HG03196 (cell line): ENCODE measurements around the gene LRRC27.

Experiments used
- ATAC-seq: cut with Tn5 transposase; IDR thresholded peaks from one replicate; pipeline ENCODE4 v1.9.1; 2021; ENCODE audit not compliant: unreplicated experiment

LRRC27 gene

GRCh38 chr10:132399117-132400035 lies 67.4 kb downstream of the LRRC27 start:
- no peak for ATAC-seq

- ATAC-seq = no peak
These were observed 68.1 kb downstream of the LRRC27 start for GRCh38 chr10:132400041-132400546.

GRCh38 chr10:132400547-132401151 lies 68.7 kb downstream of the LRRC27 start:
- no peak for ATAC-seq

GRCh38 chr10:132401401-132402118 lies 69.6 kb downstream of the LRRC27 start:
- no peak for ATAC-seq

- no peak for ATAC-seq
These were observed 70.8 kb downstream of the LRRC27 start for GRCh38 chr10:132402781-132403241.

- no peak for ATAC-seq
These were observed 71.6 kb downstream of the LRRC27 start for GRCh38 chr10:132403511-132404168.

GRCh38 chr10:132404169-132404880 lies 72.3 kb downstream of the LRRC27 start:
- no peak for ATAC-seq

- no peak for ATAC-seq
These were observed 73.0 kb downstream of the LRRC27 start for GRCh38 chr10:132404911-132405462.

- no peak for ATAC-seq
These were observed 73.5 kb downstream of the LRRC27 start for GRCh38 chr10:132405463-132405991.

GRCh38 chr10:132406181-132406580 lies 74.2 kb downstream of the LRRC27 start:
- no peak for ATAC-seq

GRCh38 chr10:132406750-132407149 lies 74.8 kb downstream of the LRRC27 start:
- ATAC-seq = no peak

- no peak for ATAC-seq
These were observed 75.3 kb downstream of the LRRC27 start for GRCh38 chr10:132407243-132407746.

GRCh38 chr10:132407846-132408278 lies 75.9 kb downstream of the LRRC27 start:
- no peak for ATAC-seq

- ATAC-seq = no peak
These were observed 76.4 kb downstream of the LRRC27 start for GRCh38 chr10:132408367-132408781.

GRCh38 chr10:132408823-132409666 lies 77.1 kb downstream of the LRRC27 start:
- ATAC-seq = no peak

- no peak for ATAC-seq
These were observed 77.7 kb downstream of the LRRC27 start for GRCh38 chr10:132409667-132410028.

GRCh38 chr10:132410056-132410778 lies 78.2 kb downstream of the LRRC27 start:
- ATAC-seq = no peak
